Renal pelvis (tissue), 4 donors: ENCODE results near the gene P4HB. TPM values are rescaled to one million over a fixed set of nuclear protein-coding genes. Genes with fewer than 3 reads are reported as not detected.

Experiments used
- DNase-seq: peaks from one replicate; pipeline ENCODE4 v3.0.0-alpha.2; 2013
- polyA plus RNA-seq, 3 donors: library from polyadenylated mRNA; unstranded; fragments of 120-200 nt; gene quantifications; one replicate each; pipeline ENCODE4 v1.2.1, GENCODE V29; 2013; ENCODE audit not compliant: insufficient read length in 3 of 3

The P4HB gene
- polyA plus RNA-seq, 3 donors = 415 to 451 (median 445) TPM

- no peak for DNase-seq
These were observed 41.8 kb upstream of the P4HB start, which contains the start of gene NPB for GRCh38 chr17:81902023-81902652. Gene NPB, plus strand, starts transcription at chr17:81902238. Its CDS starts 40 bp downstream, at chr17:81902278.

- no peak for DNase-seq
These were observed 41.1 kb upstream of the P4HB start for GRCh38 chr17:81901167-81902022.

GRCh38 chr17:81900181-81900820 is 40.0 kb upstream of the P4HB start:
- no peak for DNase-seq

- DNase-seq = no peak
These were observed 39.3 kb upstream of the P4HB start for GRCh38 chr17:81899514-81900166.

- DNase-seq = no peak
These were observed 38.5 kb upstream of the P4HB start for GRCh38 chr17:81898885-81899284.

GRCh38 chr17:81898029-81898866 is 37.9 kb upstream of the P4HB start:
- DNase-seq = no peak

- no peak for DNase-seq
These were observed 35.1 kb upstream of the P4HB start for GRCh38 chr17:81895400-81895799.

GRCh38 chr17:81891303-81891552 is 30.9 kb upstream of the P4HB start:
- no peak for DNase-seq

GRCh38 chr17:81890447-81891302 is 30.3 kb upstream of the P4HB start:
- no peak for DNase-seq

GRCh38 chr17:81889602-81890001 is 29.3 kb upstream of the P4HB start:
- DNase-seq = no peak

GRCh38 chr17:81888988-81889595 is 28.8 kb upstream of the P4HB start:
- DNase-seq = no peak

GRCh38 chr17:81888105-81888987 is 28.0 kb upstream of the P4HB start:
- no peak for DNase-seq

- DNase-seq = no peak
These were observed 25.7 kb upstream of the P4HB start for GRCh38 chr17:81885869-81886548.

- DNase-seq = no peak
These were observed 25.1 kb upstream of the P4HB start for GRCh38 chr17:81885454-81885853.

- no peak for DNase-seq
These were observed 24.6 kb upstream of the P4HB start for GRCh38 chr17:81884968-81885367.

GRCh38 chr17:81884520-81884919 is 24.2 kb upstream of the P4HB start:
- DNase-seq = no peak

- DNase-seq = no peak
These were observed 18.8 kb upstream of the P4HB start for GRCh38 chr17:81879121-81879520.

GRCh38 chr17:81878294-81878693 is 18.0 kb upstream of the P4HB start:
- no peak for DNase-seq

GRCh38 chr17:81877569-81877968 is 17.2 kb upstream of the P4HB start:
- no peak for DNase-seq
